ENCODE results near the gene GID4.

- no peak for TF ChIP-seq CTCF (IDR thresholded peaks at IDR 0.05)
- no peak for TF ChIP-seq POLR2A (IDR thresholded peaks at IDR 0.05)
- TF ChIP-seq EP300 (IDR thresholded peaks at IDR 0.05): no peak
These were observed 66.4 kb downstream of the GID4 start for GRCh38 chr17:18105595-18105994.
